ENCODE data around the gene HPN.
"Not testable (repeated sequence)": the region's sequence is repeated elsewhere in the genome, so short reads cannot be mapped to it uniquely, and the experiment has no call there.

HPN gene

DNA sequence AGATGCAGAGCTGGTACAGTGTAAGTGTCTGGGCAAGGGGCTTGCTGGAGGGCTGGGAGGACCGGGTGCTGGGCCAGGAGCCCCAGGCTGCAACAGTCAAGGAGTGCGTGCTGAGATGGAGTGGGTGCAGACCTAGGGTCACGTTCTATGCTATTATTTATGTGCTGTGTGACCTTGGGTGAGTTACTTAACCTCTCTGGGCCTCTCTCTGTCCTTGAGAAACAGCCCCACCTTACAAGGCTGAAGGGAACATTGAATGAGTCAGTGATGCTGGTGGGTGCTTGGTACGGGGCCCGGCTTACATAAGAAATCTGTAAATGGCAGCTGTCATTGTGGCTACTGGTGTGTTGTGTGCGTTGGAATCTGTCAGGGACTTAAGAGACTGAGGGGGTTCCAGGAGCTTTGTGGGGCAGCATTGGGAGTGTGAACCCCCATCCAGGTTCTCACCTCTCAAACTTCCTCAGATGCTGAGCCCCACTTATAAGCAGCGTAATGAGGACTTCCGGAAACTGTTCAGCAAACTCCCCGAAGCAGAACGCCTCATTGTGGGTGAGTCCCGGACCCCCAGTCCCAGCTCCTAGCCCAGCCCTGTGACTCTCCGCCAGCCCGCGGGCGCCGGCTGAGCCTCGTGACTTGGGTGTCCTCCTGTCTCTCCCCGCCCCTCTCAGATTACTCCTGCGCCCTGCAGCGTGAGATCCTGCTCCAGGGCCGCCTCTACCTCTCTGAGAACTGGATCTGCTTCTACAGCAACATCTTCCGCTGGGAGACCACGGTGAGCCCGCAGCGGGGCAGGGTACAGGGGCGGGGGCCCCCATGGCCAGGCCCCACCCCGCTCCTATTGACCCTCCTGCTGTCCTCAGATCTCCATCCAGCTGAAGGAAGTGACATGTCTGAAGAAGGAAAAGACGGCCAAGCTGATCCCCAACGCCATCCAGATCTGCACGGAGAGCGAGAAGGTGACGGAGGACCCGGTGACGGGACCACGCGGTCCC is 31.8 kb upstream of the HPN start:
- no peak for DNase-seq (ENCODE audit: low read depth)

DNA sequence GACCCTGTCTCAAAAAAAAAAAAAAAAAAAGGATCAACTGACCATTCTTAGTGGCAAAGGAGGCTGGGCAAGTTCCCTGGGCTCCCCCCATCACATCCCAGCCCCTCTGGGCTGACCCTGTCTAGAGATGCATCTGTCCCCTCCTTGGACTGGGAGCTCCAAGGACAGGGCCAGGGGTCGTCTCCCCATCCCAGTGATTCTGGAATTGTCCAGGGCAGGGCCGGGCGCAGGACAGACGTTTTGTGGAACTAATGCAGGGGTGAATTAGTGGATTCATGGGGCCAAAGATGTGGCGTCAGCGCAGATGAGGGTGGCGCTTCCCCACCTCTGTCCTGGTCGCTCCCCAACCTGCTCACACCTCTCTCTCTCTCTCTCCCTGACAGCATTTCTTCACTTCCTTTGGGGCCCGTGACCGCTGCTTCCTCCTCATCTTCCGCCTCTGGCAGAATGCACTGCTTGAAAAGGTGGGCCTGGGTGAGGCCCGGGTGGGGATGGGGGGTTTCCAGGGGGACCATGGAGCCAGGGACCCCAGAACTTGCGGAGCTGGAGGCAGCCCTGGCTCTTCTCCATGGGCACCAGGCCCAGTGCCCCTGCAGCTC is 30.3 kb upstream of the HPN start:
- no peak for DNase-seq (ENCODE audit: low read depth)

DNA sequence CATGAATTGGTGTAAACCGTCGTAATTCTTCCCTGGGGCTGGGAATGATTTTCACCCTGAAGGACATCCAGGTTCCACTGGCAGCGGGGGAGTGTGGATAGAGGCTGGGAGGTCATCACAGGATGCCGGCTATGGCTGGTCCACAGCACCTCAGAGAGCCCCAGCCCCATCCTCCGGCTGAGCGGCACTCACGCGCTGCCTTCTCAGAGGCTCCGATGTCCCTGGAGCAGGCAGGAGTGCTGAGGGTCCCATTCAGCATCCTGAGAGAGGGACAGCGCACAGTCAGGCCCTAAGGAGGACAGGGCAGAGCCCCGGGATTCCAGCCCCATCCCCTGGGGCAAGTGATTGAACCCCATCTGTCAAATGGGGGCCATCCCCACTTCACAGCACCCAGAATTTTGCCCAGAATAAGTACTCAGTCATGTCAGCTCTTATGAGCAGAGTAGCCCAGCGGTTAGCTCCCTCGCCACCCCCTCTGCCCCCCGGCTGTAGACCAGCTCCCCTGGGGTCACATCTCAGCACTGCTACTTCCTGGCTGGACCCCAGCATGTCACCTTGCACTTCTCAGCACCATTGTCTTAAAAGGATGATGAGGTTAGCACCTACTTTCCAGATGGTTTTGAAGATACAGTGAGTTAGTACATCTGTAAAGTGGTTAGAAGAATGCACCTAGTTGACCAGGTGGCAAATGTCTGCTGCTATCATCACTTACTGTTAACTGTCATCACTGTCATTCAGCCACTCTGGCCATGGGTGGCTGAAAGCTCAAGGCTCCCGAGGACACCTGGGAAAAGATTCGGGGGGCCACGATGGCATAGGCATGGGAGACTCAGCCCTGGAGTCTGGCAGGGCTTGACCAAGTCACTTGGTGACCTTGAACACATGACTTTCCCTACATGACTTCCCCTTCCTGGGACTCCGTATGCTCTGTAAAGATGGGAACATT is 29.5 kb upstream of the HPN start:
- DNase-seq (ENCODE audit: low read depth): no peak

DNA sequence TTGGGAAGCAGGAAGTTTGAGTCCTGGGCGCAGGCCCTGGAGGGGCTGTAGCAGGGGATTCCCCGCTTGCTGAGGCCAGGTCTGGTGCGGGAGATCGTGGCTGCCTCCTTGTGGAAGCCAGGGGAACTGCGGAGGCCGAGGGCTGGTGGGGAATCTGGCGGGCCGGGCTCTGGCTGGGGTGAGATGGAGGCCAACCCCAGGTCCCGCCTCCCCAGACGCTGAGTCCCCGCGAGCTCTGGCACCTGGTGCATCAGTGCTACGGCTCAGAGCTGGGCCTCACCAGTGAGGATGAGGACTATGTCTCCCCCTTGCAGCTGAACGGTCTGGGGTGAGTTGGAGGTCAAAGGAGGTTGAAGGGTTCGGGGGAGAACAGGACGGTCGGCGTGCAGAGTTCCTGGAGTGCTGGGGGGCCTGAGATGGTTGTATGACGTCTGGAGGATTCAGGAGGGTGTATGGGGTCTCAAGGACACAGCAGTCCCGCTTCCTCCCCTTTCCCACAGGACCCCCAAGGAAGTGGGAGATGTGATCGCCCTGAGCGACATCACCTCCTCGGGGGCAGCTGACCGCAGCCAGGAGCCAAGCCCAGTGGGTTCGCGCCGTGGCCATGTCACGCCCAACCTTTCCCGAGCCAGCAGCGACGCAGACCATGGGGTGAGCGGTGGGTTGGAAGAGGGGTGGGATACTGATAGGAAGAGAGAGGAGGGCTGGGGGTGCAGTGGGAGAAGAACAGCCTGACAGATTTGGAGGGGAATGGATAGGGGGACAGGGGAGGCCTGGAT is 28.3 kb upstream of the HPN start:
- DNase-seq (ENCODE audit: low read depth): peak; percentile 78

DNA sequence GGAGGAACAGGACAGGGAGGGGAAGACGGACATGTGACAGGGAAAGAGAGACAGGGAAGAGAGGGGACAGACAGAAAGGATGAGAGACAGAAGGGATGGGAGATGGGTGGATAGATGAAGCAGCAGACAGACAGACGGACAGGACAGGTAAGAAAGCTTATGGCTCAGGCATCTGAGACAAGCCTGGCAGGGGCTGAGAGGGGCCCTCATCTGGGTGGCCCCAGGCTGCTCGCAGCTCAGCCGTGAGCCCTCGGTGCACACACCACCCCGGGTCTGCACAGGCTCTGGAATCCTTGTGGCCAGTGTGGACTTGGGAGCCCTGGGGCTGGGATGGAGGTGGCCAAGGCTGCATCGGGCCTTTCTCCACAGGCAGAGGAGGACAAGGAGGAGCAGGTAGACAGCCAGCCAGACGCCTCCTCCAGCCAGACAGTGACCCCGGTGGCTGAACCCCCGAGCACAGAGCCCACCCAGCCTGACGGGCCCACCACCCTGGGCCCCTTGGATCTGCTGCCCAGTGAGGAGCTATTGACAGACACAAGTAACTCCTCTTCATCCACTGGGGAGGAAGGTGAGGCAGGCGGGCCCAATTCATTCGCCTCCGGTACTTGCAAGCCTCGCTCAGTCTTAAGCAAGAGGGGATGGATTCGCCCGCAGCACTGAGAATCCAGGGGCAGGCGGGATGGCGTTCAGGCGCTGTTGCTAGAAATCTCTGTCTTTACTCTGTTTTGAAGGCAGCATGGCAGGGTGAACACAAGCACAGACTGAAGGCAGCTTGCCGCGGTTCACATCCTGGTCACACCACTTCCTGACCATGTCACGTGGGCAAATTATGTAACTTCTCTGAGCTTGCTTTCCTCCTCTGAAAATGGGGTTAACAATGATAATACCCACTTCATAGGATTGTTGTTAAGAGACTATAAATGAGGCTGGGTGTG is 27.4 kb upstream of the HPN start:
- DNase-seq (ENCODE audit: low read depth): no peak

DNA sequence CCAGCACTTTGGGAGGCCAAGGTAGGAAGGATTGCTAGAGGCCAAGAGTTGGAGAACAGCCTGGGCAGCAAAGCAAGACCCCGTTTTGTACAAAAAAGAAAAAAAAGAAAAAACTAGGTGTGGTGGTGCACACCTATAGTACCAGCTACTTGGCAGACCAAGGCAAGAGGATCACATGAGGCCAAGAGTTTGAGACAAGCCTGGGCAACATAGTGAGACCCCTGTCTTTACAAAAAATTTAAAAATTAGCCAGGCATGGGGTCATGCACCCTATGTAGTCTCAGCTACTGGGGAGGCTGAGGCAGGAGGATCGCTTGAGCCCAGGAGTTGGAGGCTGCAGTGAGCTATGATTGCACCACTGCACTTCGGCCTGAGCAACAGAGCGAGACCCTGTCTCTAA is 26.7 kb upstream of the HPN start:
- DNase-seq (ENCODE audit: low read depth): not testable (repeated sequence)

DNA sequence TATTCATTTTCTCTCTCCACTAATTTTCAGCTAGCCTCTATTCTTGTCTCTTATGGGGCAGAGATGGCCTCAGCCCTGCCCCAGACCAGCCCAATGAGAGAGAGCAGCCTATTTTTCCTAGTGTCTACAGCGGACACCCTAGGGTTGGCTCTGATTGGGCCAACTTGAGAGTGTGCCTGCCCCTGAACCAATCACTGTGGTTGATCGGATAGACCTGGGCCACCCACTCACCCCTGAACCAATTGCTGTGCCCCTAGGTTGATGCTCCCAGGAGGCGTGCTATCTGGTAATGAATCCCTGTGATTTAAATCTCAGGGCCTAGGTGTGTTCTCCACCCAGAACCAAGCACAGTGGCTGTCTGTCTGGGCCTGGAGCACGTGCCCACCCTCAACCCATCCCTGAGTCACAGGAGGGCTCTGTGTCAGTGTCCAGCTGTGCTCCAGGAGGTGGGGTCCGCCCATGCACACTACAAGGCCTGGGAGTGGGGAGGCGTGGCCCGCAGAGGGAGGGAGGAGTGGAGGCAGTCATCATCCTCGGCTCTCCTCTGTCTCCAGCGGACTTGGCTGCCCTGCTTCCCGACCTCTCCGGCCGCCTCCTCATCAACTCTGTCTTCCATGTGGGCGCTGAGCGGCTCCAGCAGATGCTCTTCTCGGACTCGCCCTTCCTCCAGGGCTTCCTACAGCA is 26.1 kb upstream of the HPN start:
- no peak for DNase-seq (ENCODE audit: low read depth)

DNA sequence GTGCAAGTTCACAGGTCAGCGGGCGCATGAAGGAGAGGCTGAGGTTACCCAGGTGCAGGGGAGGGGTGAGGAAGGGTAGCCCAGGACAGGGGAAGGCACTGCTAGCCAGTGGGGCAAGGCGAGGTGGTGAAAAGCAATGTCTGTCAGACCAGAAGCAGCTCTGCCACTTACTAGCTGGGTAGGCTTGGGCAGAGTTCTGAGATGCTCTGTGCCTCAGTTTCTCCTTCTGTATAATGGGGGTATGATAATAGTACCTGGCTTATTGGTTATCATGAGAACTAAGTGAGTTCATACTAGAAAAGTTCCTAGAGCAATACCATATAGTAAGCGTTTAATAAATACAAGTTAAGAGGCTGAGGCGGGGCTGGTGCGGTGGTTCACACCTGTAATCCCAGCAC is 25.6 kb upstream of the HPN start:
- DNase-seq (ENCODE audit: low read depth): no peak

DNA sequence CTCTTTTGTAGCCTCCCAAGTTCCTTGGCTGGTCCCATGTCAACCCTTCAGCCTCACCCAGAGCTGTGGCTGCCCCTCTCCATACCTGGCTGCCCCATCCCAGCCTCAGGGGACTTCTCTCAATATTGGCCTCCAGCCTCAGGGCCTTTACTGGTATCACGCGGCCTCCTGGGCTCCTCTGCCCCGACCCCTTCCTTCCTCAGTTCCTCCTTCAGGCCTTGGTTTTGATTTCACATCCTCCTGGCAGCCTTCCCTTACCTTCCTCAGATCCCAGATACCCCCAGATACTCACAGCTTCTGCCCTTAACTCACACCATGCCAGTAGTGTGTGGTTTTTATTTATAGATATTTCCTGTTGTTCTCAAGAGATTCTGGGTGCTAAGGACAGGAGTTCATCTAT is 24.0 kb upstream of the HPN start:
- DNase-seq (ENCODE audit: low read depth): no peak

DNA sequence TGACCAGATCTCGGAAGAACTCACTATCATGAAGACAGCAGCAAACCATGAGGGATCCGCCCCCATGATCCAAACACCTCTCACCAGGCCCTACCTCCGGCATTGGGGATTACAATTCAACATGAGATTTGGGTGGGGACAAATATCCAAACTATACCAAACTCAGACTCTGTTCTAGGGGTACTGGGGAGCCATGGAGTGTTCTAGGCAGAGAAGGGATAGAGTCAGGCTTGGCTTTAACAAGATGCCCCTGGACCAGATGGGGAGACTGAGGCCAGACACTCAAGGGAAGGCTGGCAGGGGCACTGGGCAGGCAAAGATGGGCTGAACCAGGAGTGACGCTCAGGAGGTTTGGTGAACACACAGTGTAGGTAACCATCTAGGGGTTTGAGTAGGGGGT is 23.1 kb upstream of the HPN start:
- no peak for DNase-seq (ENCODE audit: low read depth)

DNA sequence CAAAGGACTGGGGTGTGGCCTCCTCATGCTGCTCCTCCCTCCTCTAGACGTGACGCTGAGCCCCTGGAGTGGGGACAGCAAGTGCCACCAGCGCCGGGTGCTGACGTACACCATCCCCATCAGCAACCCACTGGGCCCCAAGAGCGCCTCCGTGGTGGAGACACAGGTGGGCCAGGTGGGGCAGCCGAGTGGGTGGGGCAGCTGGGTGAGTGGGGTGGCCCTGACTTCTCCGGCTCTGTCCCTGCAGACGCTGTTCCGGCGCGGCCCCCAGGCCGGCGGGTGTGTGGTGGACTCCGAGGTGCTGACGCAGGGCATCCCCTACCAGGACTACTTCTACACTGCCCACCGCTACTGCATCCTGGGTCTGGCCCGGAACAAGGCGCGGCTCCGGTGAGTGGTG is 22.4 kb upstream of the HPN start:
- DNase-seq (ENCODE audit: low read depth): no peak

DNA sequence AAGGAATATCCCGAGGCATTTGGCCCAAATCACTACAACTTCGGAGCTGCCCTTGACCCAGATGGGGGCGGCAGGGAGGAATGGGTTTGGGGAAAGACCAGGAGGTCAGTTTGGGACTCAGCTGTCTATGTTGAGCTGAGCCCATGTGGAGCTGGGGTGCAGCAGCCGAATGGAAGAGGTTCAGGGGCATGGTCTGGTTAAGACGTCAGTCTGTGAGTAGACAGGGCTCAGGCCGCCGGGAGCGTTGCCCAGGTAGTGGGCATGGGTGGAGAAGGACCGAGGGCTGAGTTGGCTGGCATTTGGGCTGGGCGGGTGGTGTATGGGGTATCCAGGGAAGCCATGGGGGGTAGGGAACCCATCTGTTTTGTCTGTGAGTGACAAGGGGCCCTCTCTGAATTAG is 20.5 kb upstream of the HPN start:
- no peak for DNase-seq (ENCODE audit: low read depth)

DNA sequence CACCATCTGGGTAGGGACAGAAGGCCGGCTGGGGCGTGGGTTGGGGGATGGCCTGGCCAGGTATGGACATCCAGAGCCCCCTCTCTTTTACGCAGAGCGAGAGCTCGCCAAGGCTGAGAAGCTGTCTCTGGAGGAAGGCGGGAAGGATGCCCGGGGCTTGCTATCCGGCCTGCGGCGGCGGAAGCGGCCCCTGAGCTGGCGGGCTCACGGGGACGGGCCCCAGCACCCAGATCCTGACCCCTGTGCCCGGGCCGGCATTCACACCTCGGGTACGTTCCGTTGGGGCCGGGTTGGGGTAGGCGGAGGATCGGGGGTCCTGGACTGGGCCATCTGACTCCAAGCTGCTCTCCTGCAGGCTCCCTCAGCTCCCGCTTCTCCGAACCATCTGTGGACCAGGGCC is 19.9 kb upstream of the HPN start:
- DNase-seq (ENCODE audit: low read depth): no peak

DNA sequence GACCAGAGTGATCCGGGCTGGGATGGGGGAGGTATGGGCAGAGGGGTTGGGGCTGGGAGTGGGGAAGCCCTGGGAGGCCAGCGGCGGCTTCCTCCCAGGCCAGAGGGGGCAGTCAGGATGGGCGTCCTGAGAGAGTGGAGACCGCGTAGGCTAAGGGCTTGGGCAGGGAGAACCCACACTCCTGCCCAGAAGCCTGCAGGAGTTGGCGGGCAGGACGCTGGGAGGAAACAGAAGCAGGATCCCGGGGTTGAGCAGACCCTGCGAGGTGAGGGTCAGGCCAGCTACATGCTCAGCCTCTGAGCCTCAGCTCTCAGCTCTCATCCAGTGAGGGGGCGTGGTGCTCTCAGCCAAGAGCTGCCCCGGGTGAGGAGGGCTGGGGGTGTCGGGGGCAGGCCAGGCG is 19.1 kb upstream of the HPN start:
- DNase-seq (ENCODE audit: low read depth): no peak

DNA sequence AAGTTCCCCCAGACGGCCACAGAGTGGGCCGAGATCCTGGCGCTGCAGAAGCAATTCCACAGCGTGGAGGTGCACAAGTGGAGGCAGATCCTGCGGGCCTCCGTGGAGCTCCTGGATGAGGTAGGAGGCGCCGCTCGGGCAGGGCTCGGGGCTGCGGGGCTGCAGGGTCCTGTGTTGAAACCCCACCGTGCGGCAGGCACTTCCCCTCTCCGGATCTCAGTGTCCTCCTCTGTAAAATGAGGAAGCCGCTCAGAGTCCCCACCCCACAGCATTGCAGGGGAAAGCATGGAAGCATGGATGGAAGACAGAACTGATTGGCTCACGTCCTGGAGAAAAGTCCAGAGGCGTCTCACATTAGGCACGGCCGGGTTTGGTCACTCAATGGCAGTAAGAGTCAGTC is 18.1 kb upstream of the HPN start:
- no peak for DNase-seq (ENCODE audit: low read depth)

DNA sequence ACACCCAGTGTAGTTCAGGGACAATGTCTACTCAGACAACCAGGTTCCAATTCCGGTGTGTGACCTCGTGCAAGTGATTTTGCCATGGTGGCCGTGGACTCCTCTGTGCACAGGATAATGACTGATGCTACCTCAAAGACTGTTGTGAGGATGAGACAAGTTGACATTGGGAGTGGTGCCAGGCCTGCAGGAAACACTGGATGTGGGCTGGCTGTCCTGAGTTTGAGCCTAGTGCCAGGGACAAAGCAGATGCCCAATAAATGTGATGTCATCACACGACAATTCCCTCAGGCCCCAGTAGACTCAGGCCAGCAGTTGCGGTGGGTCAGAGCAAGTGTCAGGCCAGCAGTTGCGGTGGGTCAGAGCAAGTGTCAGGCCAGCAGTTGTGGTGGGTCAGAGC is 17.4 kb upstream of the HPN start:
- DNase-seq (ENCODE audit: low read depth): no peak

DNA sequence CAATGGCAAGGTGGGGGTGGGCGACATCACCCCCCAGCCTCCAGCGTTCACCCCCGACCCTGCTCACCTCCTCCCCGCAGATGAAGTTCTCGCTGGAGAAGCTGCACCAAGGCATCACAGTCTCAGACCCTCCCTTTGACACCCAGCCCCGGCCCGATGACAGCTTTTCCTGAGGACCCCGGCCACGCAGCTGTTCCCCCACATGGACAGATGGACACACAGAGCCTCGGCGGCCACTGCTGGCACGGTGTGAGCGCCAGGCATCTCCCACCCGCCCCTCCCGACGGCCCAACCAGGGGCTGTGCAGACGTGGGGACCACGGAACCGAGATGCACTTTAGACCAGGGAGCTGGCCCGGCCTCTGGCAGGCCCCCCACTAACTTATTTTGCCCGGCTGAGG is 15.6 kb upstream of the HPN start:
- no peak for DNase-seq (ENCODE audit: low read depth)

DNA sequence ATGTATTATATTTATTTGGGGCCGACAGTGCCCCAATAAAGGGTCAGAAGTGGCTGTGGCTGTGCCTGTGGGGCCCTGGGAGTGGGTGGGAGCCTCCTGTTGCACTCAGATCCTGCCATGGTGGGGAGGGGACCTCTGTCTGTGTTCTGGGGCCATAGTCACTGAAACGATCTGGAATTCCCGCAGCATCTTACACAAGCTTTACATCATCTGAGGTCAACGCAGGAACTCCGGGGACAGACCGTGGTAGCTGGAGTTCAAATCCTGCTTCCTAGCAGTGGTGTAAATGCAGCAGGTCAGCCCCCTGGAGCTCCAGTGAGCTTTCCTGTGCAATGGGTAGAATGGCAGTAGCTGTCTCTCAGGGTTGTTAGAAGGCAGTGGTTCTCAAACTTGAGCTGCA is 15.1 kb upstream of the HPN start:
- no peak for DNase-seq (ENCODE audit: low read depth)

DNA sequence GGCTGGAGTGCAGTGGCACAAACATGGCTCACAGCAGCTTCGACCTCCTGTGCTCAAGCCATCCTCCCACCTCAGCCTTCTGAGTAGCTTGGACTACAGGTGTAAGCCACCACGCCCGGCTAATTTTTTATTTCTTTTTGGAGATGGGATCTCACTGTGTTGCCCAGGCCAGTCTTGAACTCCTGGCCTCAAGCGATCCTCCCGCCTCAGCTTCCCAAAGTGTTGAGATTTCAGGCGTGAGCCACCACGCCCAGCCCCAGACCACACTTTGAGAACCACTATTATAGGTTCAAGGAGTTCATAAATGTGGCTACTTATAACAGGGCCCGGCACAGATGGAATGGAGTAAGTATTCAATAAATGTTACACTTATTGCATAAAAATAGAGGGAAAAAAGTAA is 14.5 kb upstream of the HPN start:
- DNase-seq (ENCODE audit: low read depth): no peak

All from activated T-cell treated with anti-CD3 and anti-CD28 coated beads for 48 hours (primary cell).